Stimulated activated CD8-positive, alpha-beta memory T cell treated with anti-CD3 and anti-CD28 coated beads, Interleukin-7, amount 100 ng/mL, for 4 hours (primary cell): ENCODE data around the gene GCK.
"Not testable (repeated sequence)": the region's sequence is repeated elsewhere in the genome, so short reads cannot be mapped to it uniquely, and the experiment has no call there.

Experiments
- DNase-seq, 2 donors: peaks; one replicate each; pipeline ENCODE4 v3.0.0-alpha.2; 2020; ENCODE audit warnings: low read depth in 2 of 2

Gene GCK

DNA sequence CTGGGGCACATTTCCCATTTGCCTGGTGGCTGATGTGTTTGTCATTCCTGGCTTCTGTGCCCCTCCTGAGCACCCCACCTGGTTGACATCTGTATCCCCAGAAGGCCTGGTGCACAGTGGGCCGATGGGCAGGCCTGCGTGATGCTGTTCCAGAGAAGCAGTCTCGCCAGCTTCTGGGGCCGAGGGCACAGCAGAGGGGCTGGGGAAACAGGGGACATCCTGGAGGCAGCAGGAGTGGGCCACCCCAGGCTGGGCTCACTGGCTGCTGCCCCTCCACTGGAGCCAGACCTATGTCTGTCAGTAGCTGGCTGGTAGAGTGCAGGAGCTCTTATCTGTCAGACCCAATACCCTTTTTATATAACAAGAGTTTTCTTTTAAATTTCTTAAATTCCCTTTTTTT, 47.2 kb downstream of the GCK start:
- no peak for DNase-seq

DNA sequence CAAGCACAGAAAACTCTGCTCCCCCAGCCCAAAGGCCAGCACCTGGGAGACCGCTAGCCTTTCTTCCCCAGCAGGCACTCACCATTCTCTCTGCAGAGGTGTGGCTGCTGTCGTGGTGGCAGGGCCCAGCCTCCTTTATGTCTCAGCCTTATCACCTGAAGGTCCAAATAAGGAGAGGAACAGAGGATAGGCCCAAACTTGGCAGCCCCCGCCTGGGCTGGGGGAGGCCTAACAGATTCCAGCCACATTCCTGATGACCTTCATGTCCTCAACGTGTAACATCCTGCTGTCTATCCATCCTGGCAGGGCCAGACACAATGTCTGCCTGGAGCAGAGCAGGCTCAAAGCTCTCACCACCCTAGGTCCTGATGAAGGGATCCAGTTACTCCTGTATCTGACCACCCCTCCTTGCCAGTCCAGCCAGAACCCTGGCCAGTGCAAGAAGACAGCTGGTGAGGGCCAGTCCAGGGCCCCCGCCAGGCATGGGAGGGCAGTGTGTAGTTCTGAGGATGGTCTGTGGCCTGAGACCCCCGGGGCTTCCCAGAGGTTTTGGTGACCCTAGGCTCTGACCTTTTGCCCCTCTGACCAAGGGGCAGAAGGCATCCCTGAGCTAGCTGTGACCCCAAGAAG, 47.9 kb downstream of the GCK start, which contains the start of gene MYL7:
Gene MYL7, minus strand, starts transcription at position 112 of the 630 bp plus-strand sequence. Its CDS starts 27 bp downstream, at position 85.
- DNase-seq = no peak

DNA sequence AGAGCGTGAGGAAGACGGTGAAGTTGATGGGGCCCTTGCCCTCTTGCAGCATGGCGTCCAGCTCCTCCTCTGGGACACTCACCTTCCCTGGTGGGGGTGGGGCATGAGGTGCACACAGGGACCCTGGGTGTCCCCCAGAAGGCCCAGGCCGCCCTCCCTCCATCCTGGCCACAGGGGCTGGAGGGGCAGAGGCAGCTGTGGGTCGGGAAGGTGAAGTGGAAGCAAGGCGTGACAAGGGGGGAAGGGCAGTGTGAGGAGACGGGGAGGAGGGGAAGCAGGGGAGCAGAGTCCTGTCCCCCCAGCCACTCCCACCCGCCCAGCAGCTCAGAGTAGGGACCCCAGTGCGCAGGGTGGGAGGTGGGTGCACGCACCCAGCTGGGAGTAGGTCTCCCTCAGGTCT, 48.9 kb downstream of the GCK start:
- no peak for DNase-seq

DNA sequence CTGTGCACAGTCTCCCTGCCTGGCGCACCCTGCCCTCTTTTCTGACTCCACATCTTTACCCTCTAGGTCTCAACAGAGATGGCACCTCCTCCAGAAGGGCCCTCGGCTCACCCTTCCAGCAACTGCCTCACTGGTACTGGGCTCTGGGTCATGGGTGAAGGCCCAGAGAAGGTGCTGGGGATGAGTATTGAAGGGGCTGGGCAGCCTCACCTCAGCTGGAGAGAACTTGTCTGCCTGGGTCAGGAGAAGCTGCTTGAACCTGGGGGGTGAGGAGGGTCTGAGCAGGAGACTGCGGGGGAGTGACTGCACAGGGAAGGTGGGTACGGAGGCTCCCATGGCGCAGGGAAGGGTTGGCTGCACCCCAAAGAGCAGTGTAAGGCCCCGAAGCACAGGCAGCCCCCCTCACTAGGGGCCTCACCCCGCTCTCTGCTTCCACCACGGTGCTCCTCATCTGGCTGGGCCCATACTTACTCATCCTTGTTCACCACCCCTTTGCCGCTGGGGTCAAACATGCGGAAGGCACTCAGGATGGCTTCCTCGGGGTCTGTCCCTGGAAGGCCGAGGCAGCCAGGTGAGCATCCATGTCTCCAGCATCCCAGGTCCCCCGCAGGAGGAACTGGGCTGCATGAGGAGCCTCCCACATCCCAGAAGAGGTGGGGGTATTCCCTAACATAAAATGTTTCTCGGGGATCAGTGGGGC, 49.8 kb downstream of the GCK start:
- DNase-seq = no peak

DNA sequence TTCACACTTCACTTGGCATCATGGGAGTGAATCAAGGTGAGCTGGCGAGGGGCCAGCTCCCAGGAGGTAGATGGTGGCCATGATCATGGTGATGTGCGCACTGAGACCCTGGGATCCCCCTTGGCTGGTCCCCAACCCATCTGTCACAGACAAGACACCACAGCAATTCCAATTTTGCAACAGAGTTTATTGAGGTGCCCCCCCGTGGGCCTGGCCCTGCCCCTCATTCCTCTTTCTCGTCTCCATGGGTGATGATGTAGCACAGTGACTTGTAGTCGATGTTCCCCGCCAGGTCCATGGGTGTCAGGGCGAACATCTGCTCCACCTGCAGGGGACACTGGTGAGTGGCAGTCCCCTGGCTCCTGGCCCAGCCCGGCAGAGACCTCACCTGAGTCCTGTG, 50.5 kb downstream of the GCK start:
- no peak for DNase-seq

DNA sequence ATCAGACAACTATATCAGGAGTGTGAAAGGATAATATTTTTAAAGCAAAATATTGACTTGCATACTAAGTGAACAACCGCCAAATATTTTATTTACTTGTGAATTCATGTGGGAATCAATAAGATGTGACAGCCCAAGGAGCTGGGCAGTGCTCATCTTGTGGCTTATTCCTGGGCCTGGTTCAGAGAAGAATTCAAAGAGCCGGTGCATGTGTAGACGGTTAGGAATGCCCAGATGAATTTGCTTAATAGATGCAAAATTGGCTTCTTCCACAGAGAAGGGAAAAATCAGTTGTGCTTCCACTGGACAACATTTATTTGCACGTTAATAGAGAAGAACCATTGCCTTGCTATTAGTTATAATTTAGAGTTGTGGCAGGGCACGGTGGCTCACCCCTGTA, 52.5 kb downstream of the GCK start:
- no peak for DNase-seq

DNA sequence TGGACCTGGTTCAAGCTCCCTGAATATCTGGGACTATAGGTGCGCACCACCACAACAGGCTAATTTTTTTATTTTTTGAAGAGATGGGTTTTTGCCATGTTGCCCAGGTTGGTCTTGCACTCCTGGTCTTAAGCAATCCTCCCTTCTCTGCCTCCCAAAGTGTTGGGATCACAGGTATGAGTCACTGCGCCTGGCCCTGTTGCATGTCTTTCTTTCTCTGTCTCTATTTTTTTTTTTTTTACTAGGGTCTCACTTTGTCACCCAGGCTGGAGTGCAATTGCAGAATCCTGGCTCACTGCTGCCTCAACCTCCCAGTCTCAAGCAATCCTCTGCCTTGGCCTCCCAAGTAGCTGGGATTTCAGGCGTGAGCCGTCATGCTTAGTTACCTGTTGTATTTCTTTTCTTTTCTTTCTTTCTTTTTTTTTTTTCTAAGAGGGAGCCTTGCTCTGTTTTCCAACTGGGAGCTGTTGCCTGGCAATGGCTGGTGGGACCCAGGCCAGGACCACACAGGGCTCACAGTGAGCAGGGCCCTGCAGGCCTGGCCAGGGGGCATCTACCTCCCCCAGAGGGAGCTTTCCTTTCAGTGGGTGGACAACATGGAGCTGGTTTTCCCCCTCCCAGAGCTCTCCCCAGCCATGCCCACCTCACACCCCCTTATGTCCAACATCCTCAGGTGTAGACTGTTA, 54.2 kb downstream of the GCK start:
- DNase-seq = no peak

DNA sequence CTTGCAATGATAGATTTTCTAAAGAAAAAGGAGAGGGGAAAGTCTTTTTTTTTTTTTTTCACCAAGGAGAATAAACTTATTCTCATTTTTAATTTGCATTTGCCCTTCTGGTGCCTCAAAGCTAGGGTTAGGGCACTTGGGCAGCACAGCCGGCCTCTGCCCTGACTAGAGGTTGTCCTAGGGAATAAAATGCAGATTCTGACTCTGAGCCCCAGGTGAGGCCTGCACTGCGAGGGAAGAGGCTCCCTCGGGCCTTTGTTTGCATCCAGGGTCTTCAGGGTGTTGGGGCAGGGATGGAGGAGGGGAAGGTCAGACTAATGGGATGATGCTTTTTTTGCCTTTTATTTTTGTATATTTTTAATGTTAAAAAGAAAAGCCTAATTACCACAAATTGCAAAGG, 55.9 kb downstream of the GCK start:
- DNase-seq = no peak

DNA sequence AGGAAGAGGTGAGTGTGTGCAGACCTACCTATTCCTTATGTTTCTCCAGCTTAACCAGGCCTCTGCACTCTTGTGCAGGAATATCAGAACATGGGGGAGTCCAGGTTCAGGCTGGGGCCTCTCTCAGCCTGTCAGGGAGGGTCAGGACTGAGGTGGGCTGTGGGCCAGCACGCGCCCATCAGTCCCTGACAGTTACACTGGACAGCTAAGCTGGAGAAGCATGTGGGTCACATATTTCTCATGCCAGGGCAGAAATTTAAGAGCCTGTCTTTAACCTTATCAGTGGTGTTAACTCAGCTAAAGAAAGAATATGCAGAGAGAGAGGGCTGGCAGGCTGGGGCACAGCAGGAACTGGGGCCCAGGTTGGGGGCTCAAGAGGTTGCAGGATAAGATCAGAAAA, 57.2 kb downstream of the GCK start:
- DNase-seq = no peak

DNA sequence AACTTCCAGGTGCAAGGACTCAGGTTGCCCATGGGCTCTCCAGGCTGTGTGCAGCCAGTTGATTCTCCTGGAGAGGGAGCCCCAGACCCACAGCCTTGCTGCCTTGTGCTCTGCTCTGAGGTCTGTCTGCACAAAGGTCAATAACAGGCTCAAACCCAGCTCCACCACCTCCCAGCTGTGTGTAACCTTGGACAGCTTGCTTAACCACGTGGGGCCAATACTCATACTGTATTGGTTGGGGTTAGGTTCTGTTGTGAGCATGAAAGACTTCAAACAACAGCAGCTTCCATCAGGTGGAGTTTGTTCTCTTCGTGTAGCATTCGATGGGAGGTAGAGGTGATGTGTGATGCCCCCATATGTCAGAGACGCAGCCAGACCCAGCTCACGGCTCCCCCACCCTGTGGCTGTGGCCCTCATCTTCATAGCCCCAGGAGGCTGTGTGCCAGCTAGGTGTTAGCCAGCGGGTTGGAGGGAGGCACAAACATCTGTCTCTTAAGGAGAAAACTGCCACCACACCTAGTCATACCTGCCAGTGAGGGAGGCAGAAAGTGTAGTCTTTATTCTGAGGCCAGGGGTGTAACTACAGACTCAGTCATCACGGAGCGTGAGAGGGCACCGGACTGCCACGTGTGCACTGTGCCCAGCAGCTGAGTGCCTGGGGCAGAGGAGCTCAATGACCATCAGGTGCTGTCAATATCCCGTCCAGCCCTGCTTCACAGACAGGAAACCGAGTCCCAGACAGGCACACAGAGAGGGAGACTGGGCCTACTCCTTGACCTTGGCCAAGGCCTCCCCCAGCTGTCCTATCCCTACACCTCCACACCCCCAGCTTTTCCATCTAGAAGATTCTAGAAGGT, 57.8 kb downstream of the GCK start:
- DNase-seq = no peak

DNA sequence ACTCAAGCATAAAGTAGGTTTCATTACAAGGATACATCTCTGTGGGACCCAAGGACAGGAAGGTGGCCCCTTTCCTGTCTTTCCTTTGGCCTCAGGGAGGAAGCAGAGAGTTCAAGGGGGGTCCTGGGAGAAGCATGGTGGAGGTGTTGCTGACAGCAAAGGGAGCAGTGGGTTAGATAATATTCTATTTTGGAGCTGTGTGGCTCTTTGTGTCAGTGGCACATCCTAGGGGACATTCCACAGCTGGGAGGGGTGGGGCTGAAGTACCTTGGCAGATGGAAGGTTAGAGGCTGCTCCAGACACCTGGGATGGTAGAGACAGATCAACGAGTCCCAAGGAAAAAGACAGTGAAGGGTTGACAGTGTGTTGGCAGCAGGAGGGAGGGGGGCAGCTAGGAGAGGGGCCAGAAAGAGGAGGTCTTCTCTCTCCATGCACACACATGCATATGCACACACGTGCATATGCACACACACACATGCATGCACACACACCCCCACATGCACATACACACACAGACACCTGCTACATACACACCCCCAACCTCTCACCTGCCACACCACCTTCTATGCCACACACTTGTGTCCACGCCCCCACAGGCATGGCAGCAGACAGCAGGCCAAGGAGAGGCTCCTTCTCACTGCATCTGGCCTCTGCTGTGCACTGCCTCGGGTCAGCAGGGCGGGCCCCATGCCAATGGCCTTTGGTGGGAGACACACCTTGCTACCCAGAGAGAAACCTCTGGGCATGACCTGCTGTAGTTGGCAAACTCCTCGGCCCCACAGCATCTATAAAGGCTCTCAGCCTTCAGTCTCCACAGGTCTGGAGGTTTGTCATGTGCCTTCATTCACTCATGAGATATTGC, 60.3 kb downstream of the GCK start:
- DNase-seq = no peak

DNA sequence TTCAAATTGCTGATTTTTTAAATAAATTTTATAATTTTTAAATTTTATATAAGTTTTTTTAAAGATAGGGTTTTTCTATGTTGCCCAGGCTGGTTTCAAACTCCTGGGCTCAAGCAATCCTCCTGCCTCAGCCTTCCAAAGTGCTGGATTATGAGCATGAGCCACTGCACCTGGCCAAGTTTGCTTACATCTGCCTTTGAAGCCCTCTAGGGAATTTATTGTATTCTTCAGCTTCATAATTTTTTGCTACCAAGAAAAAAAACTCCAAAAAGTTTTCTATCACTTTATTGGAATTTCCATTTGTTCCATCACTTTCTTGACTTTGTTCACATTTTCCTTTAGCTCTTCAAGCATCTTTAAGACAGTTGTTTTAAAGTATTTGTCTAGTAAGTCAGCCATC, 62.1 kb downstream of the GCK start:
- no peak for DNase-seq

DNA sequence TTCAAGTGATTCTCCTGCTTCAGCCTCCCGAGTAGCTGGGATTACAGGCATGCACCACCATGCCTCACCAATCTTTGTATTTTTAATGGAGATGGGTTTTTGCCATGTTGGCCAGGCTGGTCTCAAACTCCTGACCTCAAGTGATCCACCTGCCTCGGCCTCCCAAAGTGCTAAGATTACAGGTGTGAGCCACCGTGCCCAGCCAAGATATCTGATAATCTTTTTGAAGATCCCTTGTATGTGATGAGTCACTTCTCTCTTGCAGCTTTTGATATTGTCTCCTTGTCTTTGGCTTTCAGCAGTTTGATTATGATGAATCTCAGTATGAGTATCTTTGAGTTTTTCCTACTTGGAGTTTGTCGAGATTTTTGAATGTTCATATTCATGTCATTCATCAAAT, 62.7 kb downstream of the GCK start:
- not testable (repeated sequence) for DNase-seq

DNA sequence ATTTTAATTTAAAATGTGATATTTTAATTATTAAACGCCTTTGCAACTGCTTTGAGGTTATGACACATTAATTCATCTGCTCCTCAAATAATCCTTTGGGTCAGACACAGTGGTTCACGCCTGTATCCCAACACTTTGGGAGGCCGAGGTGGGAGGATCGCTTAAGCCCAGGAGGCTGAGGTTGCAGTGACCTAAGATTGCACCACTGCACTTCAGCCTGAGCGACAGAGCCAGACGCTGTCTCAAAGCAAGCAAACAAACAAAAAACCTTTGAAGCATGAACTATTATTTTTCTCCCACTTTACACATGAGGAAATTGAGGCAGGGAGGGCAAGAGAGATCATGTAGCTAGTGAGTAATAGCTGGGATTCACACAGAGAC, 64.4 kb downstream of the GCK start:
- no peak for DNase-seq

DNA sequence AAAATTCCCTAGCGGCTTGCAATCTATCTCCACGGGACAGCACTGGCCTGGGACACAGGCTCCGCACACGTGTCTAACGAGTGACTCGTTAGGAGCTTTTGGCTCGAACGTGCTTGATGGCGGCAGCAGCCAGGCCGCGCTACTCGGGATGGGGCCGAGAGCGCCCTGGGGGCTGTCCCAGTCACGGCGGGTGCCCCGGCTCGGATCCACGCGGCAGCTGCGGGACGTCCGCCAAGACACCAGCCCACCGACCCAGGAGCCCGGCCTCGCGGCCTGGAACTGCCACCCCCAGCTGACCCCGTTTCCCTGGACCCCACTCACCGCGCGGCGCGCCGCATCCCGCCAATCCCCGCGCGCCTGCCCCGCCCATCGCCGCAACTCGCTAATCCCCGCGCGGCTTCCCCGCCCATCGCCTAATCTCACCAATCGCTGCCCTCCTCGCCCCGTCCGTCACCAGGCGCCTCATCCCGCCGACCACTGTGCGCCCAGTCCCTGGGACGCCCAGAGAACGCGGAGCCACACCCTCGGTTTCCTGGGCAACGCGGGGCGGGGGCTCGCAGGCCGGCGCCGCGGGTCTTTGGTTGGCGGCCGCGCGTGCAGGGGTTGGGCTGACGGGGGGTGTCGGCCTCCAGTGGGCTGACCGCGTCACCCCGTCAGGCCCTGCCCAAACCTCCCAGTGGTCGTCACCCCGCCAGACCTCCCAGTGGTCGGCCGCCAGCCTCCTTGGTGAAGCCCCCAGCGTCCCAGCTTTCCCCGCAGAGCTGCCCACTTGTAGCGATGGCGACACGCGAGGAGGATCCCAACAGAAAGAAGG, 65.8 kb downstream of the GCK start, which contains the start of gene POLD2:
Gene POLD2, minus strand, starts transcription at position 359 of the 814 bp plus-strand sequence. CDS start 1,495 bp downstream, outside the sequence.
- peak; percentile 94 to 99 for DNase-seq

DNA sequence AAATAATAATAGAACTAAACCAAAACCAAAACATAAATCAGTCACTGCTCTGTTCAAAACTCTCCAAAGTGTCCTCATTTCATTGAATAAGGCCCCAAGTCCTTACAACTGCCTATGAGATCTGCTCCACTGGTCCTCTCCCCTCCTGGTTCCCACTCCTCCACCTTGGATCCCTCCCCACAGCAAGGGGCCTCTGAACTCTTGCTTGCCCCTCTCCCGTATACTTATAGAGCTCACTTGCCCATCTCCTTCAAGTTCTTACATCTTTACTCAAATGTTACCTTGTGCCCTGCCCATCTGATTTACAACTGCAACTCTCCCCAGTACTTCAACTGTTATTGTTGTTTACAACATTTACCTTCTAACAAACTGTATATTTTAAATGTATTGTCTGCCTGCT, 66.7 kb downstream of the GCK start:
- DNase-seq = no peak

DNA sequence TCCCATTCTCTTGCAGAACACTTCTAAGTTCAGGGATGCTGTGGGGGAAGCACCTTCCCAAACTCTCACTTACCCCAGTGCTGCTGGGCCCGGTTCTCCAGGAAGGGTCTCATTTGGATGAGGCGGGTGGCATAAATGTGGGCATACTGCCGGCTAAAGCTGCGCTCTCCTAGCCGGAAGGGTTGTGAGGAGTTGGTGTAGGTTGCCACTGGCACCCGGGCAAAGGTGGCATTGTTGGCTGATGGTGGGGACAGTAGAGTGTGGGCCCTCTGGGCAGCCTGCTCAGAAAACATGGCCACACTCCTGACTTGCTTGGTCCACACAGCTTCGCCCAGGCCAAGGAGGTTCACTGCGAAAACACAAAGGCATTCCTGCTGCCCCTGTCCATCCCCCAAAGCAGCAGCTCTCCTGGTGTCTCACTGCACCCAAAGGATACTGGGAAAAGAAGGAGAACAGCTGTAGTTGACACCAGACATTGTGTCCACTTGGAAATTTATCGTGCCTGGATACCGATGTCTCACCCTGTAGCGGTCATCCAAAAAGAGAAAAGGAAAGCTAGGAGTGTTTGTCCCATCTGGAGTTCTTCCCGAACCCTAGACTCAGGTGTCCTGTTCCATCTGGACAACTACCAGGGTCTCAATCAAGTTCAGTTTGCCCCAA, 67.3 kb downstream of the GCK start:
- no peak for DNase-seq

DNA sequence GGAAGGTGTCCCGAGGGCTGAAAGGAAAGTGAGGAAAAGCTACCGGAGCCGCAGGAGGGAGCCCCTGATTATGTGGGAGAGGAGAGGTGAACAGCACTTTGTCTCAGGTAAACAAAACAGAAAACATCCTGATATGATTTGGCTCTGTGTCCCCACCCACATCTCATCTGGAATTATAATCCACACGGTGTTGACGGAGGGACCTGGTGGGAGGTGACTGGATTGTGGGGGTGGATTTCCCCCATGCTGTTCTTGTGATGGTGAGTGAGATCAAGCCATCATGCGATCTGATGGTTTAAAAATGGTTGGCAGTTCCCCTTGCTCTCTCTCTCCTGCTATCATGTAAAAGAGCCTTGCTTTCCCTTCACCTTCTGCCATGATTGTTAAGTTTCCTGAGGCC, 68.8 kb downstream of the GCK start:
- DNase-seq = no peak

DNA sequence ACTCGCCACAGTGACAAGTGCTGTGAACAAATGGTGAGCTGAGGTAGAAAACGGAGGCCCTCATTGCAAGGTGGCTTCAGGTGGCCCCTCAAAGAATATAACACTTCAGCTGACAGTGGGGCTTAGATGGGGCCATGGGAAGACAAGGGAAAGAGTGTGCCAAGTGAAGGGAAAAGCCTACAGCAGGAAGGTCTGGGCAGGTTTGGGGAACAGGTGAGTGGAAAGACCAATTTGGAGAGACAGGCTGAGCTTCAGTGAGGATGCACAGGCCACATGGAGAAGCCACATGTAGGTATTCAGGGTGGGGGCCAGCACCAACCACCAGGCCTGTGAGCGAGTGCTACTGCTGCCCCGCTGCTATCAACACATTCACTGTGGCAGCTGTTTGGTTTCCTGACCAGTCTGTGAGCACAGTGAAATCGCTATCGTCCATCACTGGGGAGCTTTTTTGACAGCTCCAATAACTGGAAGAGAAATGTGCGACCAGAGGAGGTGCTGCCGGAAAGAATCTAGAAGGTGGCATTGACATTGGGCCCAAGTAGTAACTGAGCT, 69.3 kb downstream of the GCK start:
- DNase-seq = no peak
